Measurements from ENCODE around the gene PRKAG2. TPM values are rescaled to one million over a fixed set of nuclear protein-coding genes. Genes with fewer than 3 reads are reported as not detected.
A peak's percentile ranks its signal among the peaks of the same experiment; 100 is the strongest.

PRKAG2 gene
- polyA plus RNA-seq, 3 donors = 29.2 to 59.8 (median 30.9) TPM

GRCh38 chr7:151863386-151864079, 13.4 kb downstream of the PRKAG2 start:
- H3K4me3 Mint-ChIP-seq = no peak overlapping the region
- Histone ChIP-seq H3K27me3 (ENCODE audit: control insufficient read depth in 2 of 2, insufficient read depth in 2 of 2, low read length in 2 of 2) (no peaks in the 10 kb centered on the region), H4K20me1 (ENCODE audit: insufficient read depth, low read length) (peaks cover 99% of the 10 kb centered on the region), H3K27ac (ENCODE audit: low read depth in 1 of 2, low read length in 2 of 2) (peak overlapping the region in 1 of 2 donors; percentile 29), H3K9ac (ENCODE audit: insufficient read depth, low read length, poor library complexity, severe bottlenecking) (no peak overlapping the region), H3K4me2 (replicated peaks; ENCODE audit: extremely low read depth, low read length, poor library complexity, severe bottlenecking) (no peak overlapping the region), H3K36me3 (replicated peaks in 1 of 2; ENCODE audit: control insufficient read depth in 1 of 2, insufficient read depth in 2 of 2, low read length in 2 of 2) (peaks cover 14 to 47% of the 10 kb centered on the region in 2 donors), H3K4me1 (ENCODE audit: control insufficient read depth in 1 of 2, insufficient read depth in 2 of 2, low read length in 2 of 2) (peaks cover 24 to 28% of the 10 kb centered on the region in 2 donors), H2AFZ (ENCODE audit: insufficient read depth, low read depth, low read length, poor library complexity, severe bottlenecking) (no peak overlapping the region), H3K4me3 (replicated peaks in 1 of 3; ENCODE audit: low read depth in 2 of 3, low read length in 3 of 3) (no peak overlapping the region), H3K79me2 (ENCODE audit: insufficient read depth, low read length) (peaks cover 97% of the 10 kb centered on the region), H3K9me3 (replicated peaks in 1 of 2; ENCODE audit: control insufficient read depth in 1 of 2, insufficient read depth in 1 of 2, low read length in 2 of 2) (no peaks in the 10 kb centered on the region)
- intact Hi-C loops (cut with micrococcal nuclease) = loop anchor here in 1 of 2 donors (1.0 kb wide), 1 partner anchor 11 kb away; no protein-coding TSS in a partner anchor
- TF ChIP-seq CTCF (IDR thresholded peaks at IDR 0.05) = no peak
- peaks cover 36% of the 10 kb centered on the region for H3K4me1 Mint-ChIP-seq
- 92% methylated on average over 10 of the region's 11 CpGs for WGBS (ENCODE audit: insufficient coverage)
- H3K27ac Mint-ChIP-seq = peak overlapping the region in 5 of 7 donors; percentile 21 to 79 (median 53)
- DNase-seq = peak; percentile 14 to 33 (median 20)
- H3K36me3 Mint-ChIP-seq = peaks cover 37 to 54% of the 10 kb centered on the region in 2 donors
- H3K9me3 Mint-ChIP-seq = no peaks in the 10 kb centered on the region
- H3K27me3 Mint-ChIP-seq (ENCODE audit: low read depth in 3 of 3) = no peaks in the 10 kb centered on the region

- Mint-ChIP-seq H3K27me3 (ENCODE audit: low read depth in 3 of 3) (no peaks in the 10 kb centered on the region), H3K36me3 (peaks cover 33 to 52% of the 10 kb centered on the region in 2 donors), H3K9me3 (no peaks in the 10 kb centered on the region), H3K27ac (peak overlapping the region in 1 of 7 donors; percentile 35), H3K4me3 (no peak overlapping the region), H3K4me1 (peaks cover 33% of the 10 kb centered on the region)
- no peaks in the 10 kb centered on the region for H3K9me3 ChIP-seq (replicated peaks in 1 of 2; ENCODE audit: control insufficient read depth in 1 of 2, insufficient read depth in 1 of 2, low read length in 2 of 2)
- DNase-seq = no peak
- intact Hi-C loops (cut with micrococcal nuclease) = loop anchor here in 1 of 2 donors (1.0 kb wide), 1 partner anchor 10 kb away; no protein-coding TSS in a partner anchor
- no peak overlapping the region for H3K9ac ChIP-seq (ENCODE audit: insufficient read depth, low read length, poor library complexity, severe bottlenecking)
- no peak overlapping the region for H3K4me3 ChIP-seq (replicated peaks in 1 of 3; ENCODE audit: low read depth in 2 of 3, low read length in 3 of 3)
- H3K4me2 ChIP-seq (replicated peaks; ENCODE audit: extremely low read depth, low read length, poor library complexity, severe bottlenecking) = no peak overlapping the region
- H2AFZ ChIP-seq (ENCODE audit: insufficient read depth, low read depth, low read length, poor library complexity, severe bottlenecking) = no peak overlapping the region
- H3K4me1 ChIP-seq (ENCODE audit: control insufficient read depth in 1 of 2, insufficient read depth in 2 of 2, low read length in 2 of 2) = peaks cover 24 to 28% of the 10 kb centered on the region in 2 donors
- peaks cover 99% of the 10 kb centered on the region for H4K20me1 ChIP-seq (ENCODE audit: insufficient read depth, low read length)
- TF ChIP-seq CTCF (IDR thresholded peaks at IDR 0.05) = no peak
- WGBS (ENCODE audit: insufficient coverage) = 99% methylated on average over 19 of the region's 21 CpGs
- H3K27me3 ChIP-seq (ENCODE audit: control insufficient read depth in 2 of 2, insufficient read depth in 2 of 2, low read length in 2 of 2) = no peaks in the 10 kb centered on the region
- H3K79me2 ChIP-seq (ENCODE audit: insufficient read depth, low read length) = peaks cover 97% of the 10 kb centered on the region
- H3K36me3 ChIP-seq (replicated peaks in 1 of 2; ENCODE audit: control insufficient read depth in 1 of 2, insufficient read depth in 2 of 2, low read length in 2 of 2) = peaks cover 14 to 47% of the 10 kb centered on the region in 2 donors
- peak overlapping the region in 1 of 2 donors; percentile 29 for H3K27ac ChIP-seq (ENCODE audit: low read depth in 1 of 2, low read length in 2 of 2)
Measured at GRCh38 chr7:151862606-151863381, 14.1 kb downstream of the PRKAG2 start.
